BLaER1 (cell line): ENCODE data around the gene CTCFL.

Experiments
- H3K27ac ChIP-seq: shearing (Covaris generic); formaldehyde crosslinking; 2 replicates; pipeline ENCODE4 v1.8.1; 2022
- H3K27me3 ChIP-seq: shearing (Covaris generic); formaldehyde crosslinking; 2 replicates; pipeline ENCODE4 v1.8.1; 2022
- H3K36me3 ChIP-seq: shearing (Covaris generic); formaldehyde crosslinking; 2 replicates; pipeline ENCODE4 v1.8.1; 2022
- H3K4me1 ChIP-seq: shearing (Covaris generic); formaldehyde crosslinking; 2 replicates; pipeline ENCODE4 v1.8.1; 2022
- H3K4me2 ChIP-seq: shearing (Covaris generic); formaldehyde crosslinking; 2 replicates; pipeline ENCODE4 v1.8.1; 2022
- H3K4me3 ChIP-seq: shearing (Covaris generic); formaldehyde crosslinking; 2 replicates; pipeline ENCODE4 v1.8.1; 2022
- H3K9ac ChIP-seq: shearing (Covaris generic); formaldehyde crosslinking; 2 replicates; pipeline ENCODE4 v1.8.1; 2022
- H3K9me3 ChIP-seq: shearing (Covaris generic); formaldehyde crosslinking; 2 replicates; pipeline ENCODE4 v1.8.1; 2022
- H4K20me1 ChIP-seq: shearing (Covaris generic); formaldehyde crosslinking; 2 replicates; pipeline ENCODE4 v1.8.1; 2022
- Cebpa-rat ChIP-seq: shearing (Covaris generic); IDR thresholded peaks from 2 replicates; pipeline ENCODE4 v1.8.1; 2022

The CTCFL gene

DNA sequence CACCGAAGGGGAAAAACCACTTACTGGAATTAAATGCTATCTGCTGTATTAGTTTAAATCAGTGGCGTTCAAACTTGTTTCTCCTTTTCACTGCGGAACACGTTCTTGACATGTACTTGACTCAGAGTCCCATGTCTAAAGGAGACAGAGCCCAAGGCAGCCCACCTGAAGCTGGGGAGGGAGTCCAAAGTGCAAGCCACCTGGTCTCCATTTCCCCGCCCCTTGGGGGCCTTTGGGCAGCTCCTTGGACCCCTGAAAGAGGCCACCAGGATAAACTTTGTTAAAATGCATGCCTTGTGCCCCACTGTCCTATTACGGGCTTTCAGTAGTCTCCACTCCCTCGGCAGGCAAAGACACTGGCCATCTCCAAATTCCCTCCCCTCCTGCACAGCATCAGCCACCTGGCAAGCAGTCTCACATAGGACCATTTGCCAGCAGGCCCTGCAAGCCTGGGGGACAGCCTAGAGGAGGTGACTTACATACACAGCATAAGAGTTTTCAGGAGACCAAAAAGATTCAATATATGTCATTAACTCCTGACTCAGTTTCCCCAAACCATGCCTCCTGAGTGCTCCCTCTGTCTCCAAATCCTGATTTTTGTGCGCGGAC, 42.6 kb upstream of the CTCFL start:
- Histone ChIP-seq H3K4me1 (no peaks in the 10 kb centered on the region), H3K36me3 (no peaks in the 10 kb centered on the region), H3K9ac (no peak overlapping the region), H3K4me3 (no peak overlapping the region), H3K9me3 (no peaks in the 10 kb centered on the region), H3K4me2 (no peak overlapping the region), H3K27me3 (no peaks in the 10 kb centered on the region), H3K27ac (no peak overlapping the region), H4K20me1 (no peaks in the 10 kb centered on the region)
- no peak for TF ChIP-seq Cebpa-rat

DNA sequence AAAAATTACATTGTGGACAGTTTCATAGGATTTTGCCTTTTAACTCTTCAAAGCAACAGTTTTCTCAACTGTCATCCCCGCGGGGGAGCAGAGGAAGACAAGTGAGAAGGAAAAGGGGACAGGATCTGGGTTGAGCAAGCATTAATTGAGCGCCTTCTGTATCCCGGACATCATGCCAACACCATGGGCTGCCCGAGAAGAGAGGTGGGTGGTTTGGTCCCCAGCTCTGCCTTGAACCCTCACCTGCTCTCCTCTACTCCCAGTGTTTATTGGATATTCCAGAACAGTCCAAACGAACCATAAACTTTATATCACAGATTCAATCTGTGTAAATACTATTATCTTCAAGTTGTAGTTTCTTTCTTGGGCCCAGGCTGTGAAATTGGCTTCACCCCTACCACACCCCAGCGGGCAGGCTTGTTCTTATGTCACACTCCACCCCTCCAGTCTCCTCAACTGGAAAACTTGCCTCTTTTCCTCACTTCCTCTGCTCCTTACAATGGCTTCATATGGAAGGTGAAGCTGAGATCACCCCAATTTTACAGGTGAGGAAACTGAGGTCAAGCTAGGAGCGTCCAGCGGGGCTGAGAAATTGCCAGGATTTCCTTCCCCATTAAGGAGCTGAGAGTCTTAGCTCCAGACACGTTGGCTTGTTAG, 42.0 kb upstream of the CTCFL start:
- Histone ChIP-seq H3K9ac (no peak overlapping the region), H3K9me3 (no peaks in the 10 kb centered on the region), H3K27ac (no peak overlapping the region), H3K4me3 (no peak overlapping the region), H4K20me1 (no peaks in the 10 kb centered on the region), H3K27me3 (no peaks in the 10 kb centered on the region), H3K4me1 (peaks cover 1% of the 10 kb centered on the region), H3K4me2 (no peak overlapping the region), H3K36me3 (no peaks in the 10 kb centered on the region)
- TF ChIP-seq Cebpa-rat = no peak

DNA sequence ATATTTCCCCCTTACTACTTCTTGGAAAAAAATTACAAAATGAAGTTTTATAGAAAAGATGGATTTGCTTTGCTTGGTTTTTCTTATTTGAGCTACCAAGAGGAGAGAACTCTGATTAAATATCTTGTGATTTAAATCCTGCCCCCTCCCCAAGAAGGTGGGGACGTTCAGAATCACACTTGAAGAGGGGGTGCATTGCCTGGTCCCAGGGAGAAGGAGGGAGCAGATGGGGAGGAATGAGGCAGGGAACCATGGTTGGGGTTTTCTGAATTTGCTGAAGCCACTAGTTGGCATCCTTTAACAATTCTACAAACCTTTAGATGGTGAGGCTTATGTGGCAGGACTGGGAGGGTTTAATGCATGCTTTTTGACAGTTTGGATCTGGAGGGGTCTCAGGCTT, 41.5 kb upstream of the CTCFL start:
- Histone ChIP-seq H3K27ac (no peak overlapping the region), H3K27me3 (no peaks in the 10 kb centered on the region), H3K4me1 (peaks cover 7% of the 10 kb centered on the region), H4K20me1 (no peaks in the 10 kb centered on the region), H3K36me3 (no peaks in the 10 kb centered on the region), H3K9ac (no peak overlapping the region), H3K9me3 (no peaks in the 10 kb centered on the region), H3K4me2 (no peak overlapping the region), H3K4me3 (no peak overlapping the region)
- no peak for TF ChIP-seq Cebpa-rat

DNA sequence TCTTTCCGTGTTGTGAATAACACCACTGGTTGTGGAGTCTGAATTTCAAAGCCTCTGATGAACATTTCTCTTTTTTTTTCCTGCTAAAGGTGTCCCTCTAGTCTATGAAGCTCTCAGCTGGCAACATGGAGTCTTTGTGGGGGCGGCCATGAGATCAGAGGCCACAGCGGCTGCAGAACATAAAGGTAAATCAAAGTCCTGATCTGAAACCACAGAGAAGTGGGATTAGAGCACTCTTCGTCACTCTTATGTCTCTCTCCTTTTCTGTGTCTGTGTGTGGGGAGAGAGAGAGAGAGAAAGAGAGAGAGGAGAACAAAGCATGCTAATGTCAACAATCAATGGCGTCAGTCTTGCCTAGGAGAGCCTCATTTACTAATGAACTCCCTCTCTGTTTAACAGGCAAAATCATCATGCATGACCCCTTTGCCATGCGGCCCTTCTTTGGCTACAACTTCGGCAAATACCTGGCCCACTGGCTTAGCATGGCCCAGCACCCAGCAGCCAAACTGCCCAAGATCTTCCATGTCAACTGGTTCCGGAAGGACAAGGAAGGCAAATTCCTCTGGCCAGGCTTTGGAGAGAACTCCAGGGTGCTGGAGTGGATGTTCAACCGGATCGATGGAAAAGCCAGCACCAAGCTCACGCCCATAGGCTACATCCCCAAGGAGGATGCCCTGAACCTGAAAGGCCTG, 40.2 kb upstream of the CTCFL start:
- no peaks in the 10 kb centered on the region for H3K9me3 ChIP-seq
- H3K4me1 ChIP-seq = peaks cover 17% of the 10 kb centered on the region
- no peak overlapping the region for H3K9ac ChIP-seq
- H3K36me3 ChIP-seq = no peaks in the 10 kb centered on the region
- no peak overlapping the region for H3K4me3 ChIP-seq
- TF ChIP-seq Cebpa-rat = no peak
- H4K20me1 ChIP-seq = no peaks in the 10 kb centered on the region
- H3K4me2 ChIP-seq = no peak overlapping the region
- H3K27me3 ChIP-seq = no peaks in the 10 kb centered on the region
- no peak overlapping the region for H3K27ac ChIP-seq

DNA sequence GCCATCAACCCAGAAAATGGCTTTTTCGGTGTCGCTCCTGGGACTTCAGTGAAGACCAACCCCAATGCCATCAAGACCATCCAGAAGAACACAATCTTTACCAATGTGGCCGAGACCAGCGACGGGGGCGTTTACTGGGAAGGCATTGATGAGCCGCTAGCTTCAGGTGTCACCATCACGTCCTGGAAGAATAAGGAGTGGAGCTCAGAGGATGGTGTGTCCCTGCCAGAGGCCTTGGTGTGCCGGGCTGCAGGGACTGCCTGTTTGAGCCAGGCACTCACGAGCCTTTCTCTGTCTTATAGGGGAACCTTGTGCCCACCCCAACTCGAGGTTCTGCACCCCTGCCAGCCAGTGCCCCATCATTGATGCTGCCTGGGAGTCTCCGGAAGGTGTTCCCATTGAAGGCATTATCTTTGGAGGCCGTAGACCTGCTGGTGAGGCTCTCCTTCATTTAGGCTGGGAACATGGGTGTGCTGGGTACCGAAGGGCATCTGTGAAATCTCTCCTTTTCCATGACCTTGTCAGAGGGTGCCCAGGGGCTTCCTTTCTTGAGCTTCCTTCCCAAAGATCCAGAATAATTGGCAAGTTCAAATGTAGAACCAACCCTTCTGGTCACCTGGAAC, 39.4 kb upstream of the CTCFL start:
- H4K20me1 ChIP-seq = no peaks in the 10 kb centered on the region
- H3K9ac ChIP-seq = no peak overlapping the region
- no peak for TF ChIP-seq Cebpa-rat
- no peaks in the 10 kb centered on the region for H3K27me3 ChIP-seq
- H3K36me3 ChIP-seq = no peaks in the 10 kb centered on the region
- no peak overlapping the region for H3K4me2 ChIP-seq
- H3K4me3 ChIP-seq = no peak overlapping the region
- H3K27ac ChIP-seq = no peak overlapping the region
- peaks cover 25% of the 10 kb centered on the region for H3K4me1 ChIP-seq
- H3K9me3 ChIP-seq = no peaks in the 10 kb centered on the region

DNA sequence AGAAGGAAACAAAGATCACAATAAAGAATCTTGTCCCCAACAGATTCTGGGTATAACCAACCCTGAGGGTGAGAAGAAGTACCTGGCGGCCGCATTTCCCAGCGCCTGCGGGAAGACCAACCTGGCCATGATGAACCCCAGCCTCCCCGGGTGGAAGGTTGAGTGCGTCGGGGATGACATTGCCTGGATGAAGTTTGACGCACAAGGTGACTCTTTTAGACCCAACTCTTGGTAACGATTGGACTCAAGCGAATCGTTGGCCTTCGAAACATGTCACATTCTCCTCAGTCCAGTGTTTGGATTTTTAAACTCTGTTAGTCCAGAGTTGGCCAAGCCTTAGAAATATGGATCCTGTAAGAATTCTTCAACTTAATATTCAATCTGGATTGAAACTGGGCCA, 38.6 kb upstream of the CTCFL start:
- H3K4me3 ChIP-seq = no peak overlapping the region
- TF ChIP-seq Cebpa-rat = no peak
- H3K9ac ChIP-seq = no peak overlapping the region
- no peak overlapping the region for H3K27ac ChIP-seq
- H3K36me3 ChIP-seq = no peaks in the 10 kb centered on the region
- no peak overlapping the region for H3K4me2 ChIP-seq
- H4K20me1 ChIP-seq = no peaks in the 10 kb centered on the region
- H3K4me1 ChIP-seq = peaks cover 32% of the 10 kb centered on the region
- no peaks in the 10 kb centered on the region for H3K9me3 ChIP-seq
- no peaks in the 10 kb centered on the region for H3K27me3 ChIP-seq

DNA sequence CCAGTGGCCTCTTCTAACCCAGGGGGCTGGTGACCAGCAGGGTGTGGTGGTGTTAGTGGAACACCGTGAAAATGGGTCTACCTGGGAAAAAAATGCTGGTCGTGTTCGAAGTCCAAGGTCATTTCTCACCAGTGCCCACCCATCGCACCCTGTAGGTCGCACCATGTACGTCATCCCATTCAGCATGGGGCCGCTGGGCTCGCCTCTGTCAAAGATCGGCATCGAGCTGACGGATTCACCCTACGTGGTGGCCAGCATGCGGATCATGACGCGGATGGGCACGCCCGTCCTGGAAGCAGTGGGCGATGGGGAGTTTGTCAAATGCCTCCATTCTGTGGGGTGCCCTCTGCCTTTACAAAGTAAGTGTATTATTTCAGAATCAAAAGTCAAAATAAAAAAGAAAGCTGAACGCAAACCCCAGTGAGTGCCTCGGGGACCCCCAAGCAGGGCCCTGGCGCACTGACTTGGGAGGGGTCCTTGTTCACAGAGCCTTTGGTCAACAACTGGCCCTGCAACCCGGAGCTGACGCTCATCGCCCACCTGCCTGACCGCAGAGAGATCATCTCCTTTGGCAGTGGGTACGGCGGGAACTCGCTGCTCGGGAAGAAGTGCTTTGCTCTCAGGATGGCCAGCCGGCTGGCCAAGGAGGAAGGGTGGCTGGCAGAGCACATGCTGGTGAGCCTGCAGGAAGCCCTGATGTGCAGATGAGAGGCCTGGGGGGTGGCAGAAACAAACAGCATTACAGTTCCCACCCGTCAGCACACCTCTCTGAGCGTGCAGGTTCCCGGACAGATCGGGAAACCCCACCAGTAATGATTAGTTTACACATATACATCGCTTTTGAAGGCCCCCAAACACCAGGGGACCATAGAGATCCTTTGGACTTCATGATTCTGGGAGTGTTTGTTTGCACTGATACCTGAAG, 37.9 kb upstream of the CTCFL start:
- no peak overlapping the region for H3K27ac ChIP-seq
- no peaks in the 10 kb centered on the region for H3K27me3 ChIP-seq

DNA sequence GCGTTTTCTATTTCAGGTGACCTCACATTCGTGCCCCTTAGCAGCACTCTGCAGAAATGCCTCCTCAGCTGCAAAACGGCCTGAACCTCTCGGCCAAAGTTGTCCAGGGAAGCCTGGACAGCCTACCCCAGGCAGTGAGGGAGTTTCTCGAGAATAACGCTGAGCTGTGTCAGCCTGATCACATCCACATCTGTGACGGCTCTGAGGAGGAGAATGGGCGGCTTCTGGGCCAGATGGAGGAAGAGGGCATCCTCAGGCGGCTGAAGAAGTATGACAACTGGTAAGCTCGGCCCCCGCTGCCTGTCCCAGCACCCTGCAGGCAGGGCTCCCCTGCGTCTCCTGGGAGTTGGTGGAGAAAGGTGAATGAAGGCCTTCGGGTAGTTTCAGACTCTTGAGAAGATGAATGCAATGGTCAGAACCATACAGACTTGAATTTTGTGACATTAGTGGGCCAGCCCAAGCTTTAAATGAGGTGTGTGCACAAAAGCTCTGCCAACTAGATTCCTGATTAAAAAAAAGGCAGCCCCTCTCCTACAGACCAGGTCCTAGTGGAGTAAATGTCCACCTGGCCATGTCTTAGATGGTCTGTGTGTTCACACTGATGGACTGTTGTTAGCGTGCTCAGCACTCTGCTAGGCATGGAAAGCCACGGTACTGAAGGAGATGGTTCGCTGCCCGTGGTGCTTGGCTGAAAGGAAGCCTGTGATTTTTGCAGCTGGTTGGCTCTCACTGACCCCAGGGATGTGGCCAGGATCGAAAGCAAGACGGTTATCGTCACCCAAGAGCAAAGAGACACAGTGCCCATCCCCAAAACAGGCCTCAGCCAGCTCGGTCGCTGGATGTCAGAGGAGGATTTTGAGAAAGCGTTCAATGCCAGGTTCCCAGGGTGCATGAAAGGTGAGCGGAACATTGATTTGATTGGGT, 36.7 kb upstream of the CTCFL start:
- Histone ChIP-seq H3K4me2 (no peak overlapping the region), H3K4me3 (no peak overlapping the region), H3K9ac (no peak overlapping the region), H3K27ac (no peak overlapping the region), H3K36me3 (no peaks in the 10 kb centered on the region), H3K4me1 (peaks cover 36% of the 10 kb centered on the region), H4K20me1 (no peaks in the 10 kb centered on the region), H3K9me3 (no peaks in the 10 kb centered on the region), H3K27me3 (no peaks in the 10 kb centered on the region)
- no peak for TF ChIP-seq Cebpa-rat

More for the DNA sequence above, 37.9 kb upstream of the CTCFL start:
- Histone ChIP-seq H3K9me3 (no peaks in the 10 kb centered on the region), H3K4me3 (no peak overlapping the region), H3K4me1 (peaks cover 36% of the 10 kb centered on the region), H4K20me1 (no peaks in the 10 kb centered on the region), H3K4me2 (no peak overlapping the region), H3K9ac (no peak overlapping the region), H3K36me3 (no peaks in the 10 kb centered on the region)
- TF ChIP-seq Cebpa-rat = no peak
